ENCODE data around the gene TBC1D5.
"Not testable (repeated sequence)": the region's sequence is repeated elsewhere in the genome, so short reads cannot be mapped to it uniquely, and the experiment has no call there.

TBC1D5 gene
- 97.9 reads per million, percentile 82 among the genes with 10 or more reads in this experiment for total RNA-seq

- DNase-seq = peak; percentile 77
These were observed at the start of gene TBC1D5 for GRCh38 chr3:17742102-17742879. TSS of gene TBC1D5 (minus strand) at chr3:17742631. CDS start at chr3:17508570, 234,061 bp downstream.

- DNase-seq = no peak
These were observed 41.0 kb upstream of the TBC1D5 start for GRCh38 chr3:17783426-17783825.

GRCh38 chr3:17782751-17783150, 40.3 kb upstream of the TBC1D5 start:
- no peak for DNase-seq

GRCh38 chr3:17780369-17780768, 37.9 kb upstream of the TBC1D5 start:
- not testable (repeated sequence) for DNase-seq

GRCh38 chr3:17779304-17780250, 37.1 kb upstream of the TBC1D5 start:
- not testable (repeated sequence) for DNase-seq

GRCh38 chr3:17777326-17777725, 34.9 kb upstream of the TBC1D5 start:
- not testable (repeated sequence) for DNase-seq

GRCh38 chr3:17775073-17775472, 32.6 kb upstream of the TBC1D5 start:
- no peak for DNase-seq

GRCh38 chr3:17774180-17774910, 31.9 kb upstream of the TBC1D5 start:
- not testable (repeated sequence) for DNase-seq

GRCh38 chr3:17772556-17772955, 30.1 kb upstream of the TBC1D5 start:
- DNase-seq = no peak

GRCh38 chr3:17771177-17772017, 29.0 kb upstream of the TBC1D5 start:
- no peak for DNase-seq

GRCh38 chr3:17770682-17771081, 28.3 kb upstream of the TBC1D5 start:
- no peak for DNase-seq

GRCh38 chr3:17765819-17766472, 23.5 kb upstream of the TBC1D5 start:
- DNase-seq = no peak

- no peak for DNase-seq
These were observed 19.1 kb upstream of the TBC1D5 start for GRCh38 chr3:17761563-17761962.

- DNase-seq = no peak
These were observed 17.5 kb upstream of the TBC1D5 start for GRCh38 chr3:17759901-17760300.

GRCh38 chr3:17755836-17756235, 13.4 kb upstream of the TBC1D5 start:
- DNase-seq = no peak

- DNase-seq = no peak
These were observed 11.2 kb upstream of the TBC1D5 start for GRCh38 chr3:17753632-17753992.

- no peak for DNase-seq
These were observed 10.6 kb upstream of the TBC1D5 start for GRCh38 chr3:17752876-17753631.

- DNase-seq = no peak
These were observed 10.0 kb upstream of the TBC1D5 start for GRCh38 chr3:17752436-17752835.

GRCh38 chr3:17749705-17750293, 7.4 kb upstream of the TBC1D5 start:
- DNase-seq = no peak

GRCh38 chr3:17749281-17749680, 6.8 kb upstream of the TBC1D5 start:
- DNase-seq = no peak
